K562 (cell line): ENCODE results near the gene EHD2. TPM values are rescaled to one million over a fixed set of nuclear protein-coding genes. Genes with fewer than 3 reads are reported as not detected.

ENCODE experiments used
- BRD9 ChIP-seq: fragments of 450-650 bp; IDR thresholded peaks from 2 replicates; pipeline ENCODE4 v1.6.1; 2018; ENCODE audit warnings: low read depth; ENCODE audit not compliant: partially characterized antibody
- CEBPB ChIP-seq: fragments of 450-650 bp; IDR thresholded peaks from 2 replicates; pipeline ENCODE4 v1.6.1; 2016; ENCODE audit warnings: missing genetic modification characterization, missing compliant biosample characterization
- EGR1 ChIP-seq: fragments of 450-650 bp; conservative IDR thresholded peaks from 2 replicates; pipeline ENCODE4 v1.6.1; 2017; ENCODE audit warnings: mild to moderate bottlenecking
- HLTF ChIP-seq: fragments of 450-650 bp; IDR thresholded peaks from 2 replicates; pipeline ENCODE4 v1.6.1; 2016
- PHTF2 ChIP-seq: fragments of 250-450 bp; sonication (Bioruptor Pico); IDR thresholded peaks from 2 replicates; pipeline ENCODE4 v1.5.0; 2021; ENCODE audit warnings: mild to moderate bottlenecking
- SETDB1 ChIP-seq: IDR thresholded peaks from one replicate; pipeline ENCODE4 v1.6.1; 2012; ENCODE audit warnings: low read length, control low read depth, inconsistent platforms
- SIN3B ChIP-seq: fragments of 450-650 bp; IDR thresholded peaks from 2 replicates; pipeline ENCODE4 v1.6.1; 2017; ENCODE audit warnings: low read depth, mild to moderate bottlenecking, moderate library complexity
- SIRT6 ChIP-seq: IDR thresholded peaks from one replicate; pipeline ENCODE4 v1.6.1; 2012; ENCODE audit warnings: low read depth, mild to moderate bottlenecking, control low read depth, inconsistent platforms, low read length, moderate library complexity
- SMAD1 ChIP-seq: fragments of 150-350 bp; IDR thresholded peaks from 2 replicates; pipeline ENCODE4 v1.6.1; 2014; ENCODE audit warnings: low read length, low read depth; ENCODE audit not compliant: partially characterized antibody
- TCF7L2 ChIP-seq: fragments of 150-350 bp; IDR thresholded peaks from 2 replicates; pipeline ENCODE4 v1.6.1; 2016; ENCODE audit warnings: low read depth, mild to moderate bottlenecking, low read length, moderate library complexity
- XRCC5 ChIP-seq: fragments of 200-400 bp; formaldehyde crosslinking; IDR thresholded peaks from 2 replicates; pipeline ENCODE4 v1.6.1; 2017; ENCODE audit warnings: low read depth, mild to moderate bottlenecking, low read length
- ZNF445 ChIP-seq: fragments of 250-450 bp; sonication (Bioruptor Pico); IDR thresholded peaks from 2 replicates; pipeline ENCODE4 v1.4.0; 2020; ENCODE audit warnings: low read depth, mild to moderate bottlenecking, moderate library complexity
- ZNF830 ChIP-seq: fragments of 250-450 bp; sonication (Bioruptor Pico); IDR thresholded peaks from 2 replicates; pipeline ENCODE4 v1.5.0; 2021; ENCODE audit warnings: mild to moderate bottlenecking
- polyA plus RNA-seq, 8 experiments: library from polyadenylated mRNA; depleted of rRNA in 4 of 8; stranded (reverse) in 5 of 8; unstranded in 3 of 8; fragments of >200 nt; fragmentation: Nextera tagmentation in 2 of 8; fragmentation: Illumina TruSeq in 1 of 8; extraction: Ambion mirVana in 2 of 8; extraction: Trizol in 1 of 8; gene quantifications; 2 replicates each; pipeline versions ENCODE4 v1.2.1 to v1.2.3, GENCODE V29; 2011 to 2014; ENCODE audit warnings: inconsistent platforms in 1 of 8, missing spikeins in 1 of 8
- total RNA-seq, 7 experiments: library from RNA; depleted of rRNA in 6 of 7; stranded (reverse); fragments of >200 nt in 6 of 7; fragmentation: Illumina TruSeq in 2 of 7; extraction: Trizol in 2 of 7; gene quantifications; 2 replicates each; pipeline versions ENCODE4 v1.2.1 to v1.2.3, GENCODE V29; 2011 to 2021; ENCODE audit warnings: low replicate concordance in 1 of 7
- TF ChIP-seq, protein P1 (sequence below), 2 experiments: IDR thresholded peaks in 1 of 2; conservative IDR thresholded peaks in 1 of 2; 2 replicates each; pipeline ENCODE4 v1.6.1; 2016; ENCODE audit warnings: low read depth in 2 of 2, mild to moderate bottlenecking in 1 of 2, missing compliant biosample characterization in 1 of 2, missing genetic modification characterization in 1 of 2, moderate library complexity in 1 of 2
- TF ChIP-seq, protein P2 (sequence below): sonication (generic); formaldehyde crosslinking; IDR thresholded peaks from 2 replicates; pipeline ENCODE4 v1.8.1; 2023; ENCODE audit warnings: missing genetic modification reagents, mild to moderate bottlenecking, borderline replicate concordance
- TF ChIP-seq, protein P3 (sequence below): fragments of 250-450 bp; sonication (Bioruptor Pico); IDR thresholded peaks from 2 replicates; pipeline ENCODE4 v1.4.0; 2020
- TF ChIP-seq, protein P4 (sequence below): fragments of 450-650 bp; IDR thresholded peaks from 2 replicates; pipeline ENCODE4 v1.6.1; 2017; ENCODE audit warnings: antibody characterized with exemption

EHD2 gene
- total and polyA plus RNA-seq, 9 of the 15 experiments (the other 6 are each of a cell fraction or from before 2014, with no cell fraction given) = 1.7 to 32.2 (median 3.0) TPM

- TF ChIP-seq, protein P1, sequence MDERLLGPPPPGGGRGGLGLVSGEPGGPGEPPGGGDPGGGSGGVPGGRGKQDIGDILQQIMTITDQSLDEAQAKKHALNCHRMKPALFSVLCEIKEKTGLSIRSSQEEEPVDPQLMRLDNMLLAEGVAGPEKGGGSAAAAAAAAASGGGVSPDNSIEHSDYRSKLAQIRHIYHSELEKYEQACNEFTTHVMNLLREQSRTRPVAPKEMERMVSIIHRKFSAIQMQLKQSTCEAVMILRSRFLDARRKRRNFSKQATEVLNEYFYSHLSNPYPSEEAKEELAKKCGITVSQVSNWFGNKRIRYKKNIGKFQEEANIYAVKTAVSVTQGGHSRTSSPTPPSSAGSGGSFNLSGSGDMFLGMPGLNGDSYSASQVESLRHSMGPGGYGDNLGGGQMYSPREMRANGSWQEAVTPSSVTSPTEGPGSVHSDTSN (CRISPR knock-in tag; IDR thresholded peaks at IDR 0.05; ENCODE audit: low read depth) = no peak
- TF ChIP-seq, protein P1 (tag; conservative IDR thresholded peaks at IDR 0.05; ENCODE audit: low read depth) = no peak
- no peak for TF ChIP-seq XRCC5
- no peak for TF ChIP-seq BRD9
- TF ChIP-seq, protein P2, sequence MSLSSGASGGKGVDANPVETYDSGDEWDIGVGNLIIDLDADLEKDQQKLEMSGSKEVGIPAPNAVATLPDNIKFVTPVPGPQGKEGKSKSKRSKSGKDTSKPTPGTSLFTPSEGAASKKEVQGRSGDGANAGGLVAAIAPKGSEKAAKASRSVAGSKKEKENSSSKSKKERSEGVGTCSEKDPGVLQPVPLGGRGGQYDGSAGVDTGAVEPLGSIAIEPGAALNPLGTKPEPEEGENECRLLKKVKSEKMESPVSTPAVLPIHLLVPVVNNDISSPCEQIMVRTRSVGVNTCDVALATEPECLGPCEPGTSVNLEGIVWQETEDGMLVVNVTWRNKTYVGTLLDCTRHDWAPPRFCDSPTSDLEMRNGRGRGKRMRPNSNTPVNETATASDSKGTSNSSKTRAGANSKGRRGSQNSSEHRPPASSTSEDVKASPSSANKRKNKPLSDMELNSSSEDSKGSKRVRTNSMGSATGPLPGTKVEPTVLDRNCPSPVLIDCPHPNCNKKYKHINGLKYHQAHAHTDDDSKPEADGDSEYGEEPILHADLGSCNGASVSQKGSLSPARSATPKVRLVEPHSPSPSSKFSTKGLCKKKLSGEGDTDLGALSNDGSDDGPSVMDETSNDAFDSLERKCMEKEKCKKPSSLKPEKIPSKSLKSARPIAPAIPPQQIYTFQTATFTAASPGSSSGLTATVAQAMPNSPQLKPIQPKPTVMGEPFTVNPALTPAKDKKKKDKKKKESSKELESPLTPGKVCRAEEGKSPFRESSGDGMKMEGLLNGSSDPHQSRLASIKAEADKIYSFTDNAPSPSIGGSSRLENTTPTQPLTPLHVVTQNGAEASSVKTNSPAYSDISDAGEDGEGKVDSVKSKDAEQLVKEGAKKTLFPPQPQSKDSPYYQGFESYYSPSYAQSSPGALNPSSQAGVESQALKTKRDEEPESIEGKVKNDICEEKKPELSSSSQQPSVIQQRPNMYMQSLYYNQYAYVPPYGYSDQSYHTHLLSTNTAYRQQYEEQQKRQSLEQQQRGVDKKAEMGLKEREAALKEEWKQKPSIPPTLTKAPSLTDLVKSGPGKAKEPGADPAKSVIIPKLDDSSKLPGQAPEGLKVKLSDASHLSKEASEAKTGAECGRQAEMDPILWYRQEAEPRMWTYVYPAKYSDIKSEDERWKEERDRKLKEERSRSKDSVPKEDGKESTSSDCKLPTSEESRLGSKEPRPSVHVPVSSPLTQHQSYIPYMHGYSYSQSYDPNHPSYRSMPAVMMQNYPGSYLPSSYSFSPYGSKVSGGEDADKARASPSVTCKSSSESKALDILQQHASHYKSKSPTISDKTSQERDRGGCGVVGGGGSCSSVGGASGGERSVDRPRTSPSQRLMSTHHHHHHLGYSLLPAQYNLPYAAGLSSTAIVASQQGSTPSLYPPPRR (CRISPR knock-in tag) = no peak
- TF ChIP-seq TCF7L2 = no peak
- no peak for TF ChIP-seq PHTF2 (CRISPR knock-in tag)
- TF ChIP-seq, protein P3, sequence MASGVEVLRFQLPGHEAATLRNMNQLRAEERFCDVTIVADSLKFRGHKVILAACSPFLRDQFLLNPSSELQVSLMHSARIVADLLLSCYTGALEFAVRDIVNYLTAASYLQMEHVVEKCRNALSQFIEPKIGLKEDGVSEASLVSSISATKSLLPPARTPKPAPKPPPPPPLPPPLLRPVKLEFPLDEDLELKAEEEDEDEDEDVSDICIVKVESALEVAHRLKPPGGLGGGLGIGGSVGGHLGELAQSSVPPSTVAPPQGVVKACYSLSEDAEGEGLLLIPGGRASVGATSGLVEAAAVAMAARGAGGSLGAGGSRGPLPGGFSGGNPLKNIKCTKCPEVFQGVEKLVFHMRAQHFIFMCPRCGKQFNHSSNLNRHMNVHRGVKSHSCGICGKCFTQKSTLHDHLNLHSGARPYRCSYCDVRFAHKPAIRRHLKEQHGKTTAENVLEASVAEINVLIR (CRISPR knock-in tag) = no peak
- TF ChIP-seq, protein P4, sequence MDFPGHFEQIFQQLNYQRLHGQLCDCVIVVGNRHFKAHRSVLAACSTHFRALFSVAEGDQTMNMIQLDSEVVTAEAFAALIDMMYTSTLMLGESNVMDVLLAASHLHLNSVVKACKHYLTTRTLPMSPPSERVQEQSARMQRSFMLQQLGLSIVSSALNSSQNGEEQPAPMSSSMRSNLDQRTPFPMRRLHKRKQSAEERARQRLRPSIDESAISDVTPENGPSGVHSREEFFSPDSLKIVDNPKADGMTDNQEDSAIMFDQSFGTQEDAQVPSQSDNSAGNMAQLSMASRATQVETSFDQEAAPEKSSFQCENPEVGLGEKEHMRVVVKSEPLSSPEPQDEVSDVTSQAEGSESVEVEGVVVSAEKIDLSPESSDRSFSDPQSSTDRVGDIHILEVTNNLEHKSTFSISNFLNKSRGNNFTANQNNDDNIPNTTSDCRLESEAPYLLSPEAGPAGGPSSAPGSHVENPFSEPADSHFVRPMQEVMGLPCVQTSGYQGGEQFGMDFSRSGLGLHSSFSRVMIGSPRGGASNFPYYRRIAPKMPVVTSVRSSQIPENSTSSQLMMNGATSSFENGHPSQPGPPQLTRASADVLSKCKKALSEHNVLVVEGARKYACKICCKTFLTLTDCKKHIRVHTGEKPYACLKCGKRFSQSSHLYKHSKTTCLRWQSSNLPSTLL = no peak
- no peak for TF ChIP-seq ZNF830 (CRISPR knock-in tag)
- no peak for TF ChIP-seq ZNF445 (CRISPR knock-in tag)
- peak; percentile 84 for TF ChIP-seq EGR1
- TF ChIP-seq CEBPB (tag) = no peak
- peak; percentile 48 for TF ChIP-seq SMAD1
- no peak for TF ChIP-seq SETDB1
- TF ChIP-seq HLTF = 0 out of 2 replicates have a peak, but pooled peaks have one; percentile 57
- TF ChIP-seq SIN3B = no peak
- no peak for TF ChIP-seq SIRT6
Measured at GRCh38 chr19:47729799-47730520, 16.7 kb downstream of the EHD2 start (continued).
